GM19099 (cell line): Measurements from ENCODE around the gene DOCK9.

Source experiments
- POLR2A ChIP-seq: IDR thresholded peaks from 3 replicates; pipeline ENCODE4 v1.6.1; 2011; ENCODE audit warnings: low read depth; ENCODE audit not compliant: insufficient read length; ENCODE audit errors: extremely low read depth

DOCK9 gene

GRCh38 chr13:98951266-98951665 lies 26.6 kb downstream of the DOCK9 start:
- no peak for TF ChIP-seq POLR2A

DNA sequence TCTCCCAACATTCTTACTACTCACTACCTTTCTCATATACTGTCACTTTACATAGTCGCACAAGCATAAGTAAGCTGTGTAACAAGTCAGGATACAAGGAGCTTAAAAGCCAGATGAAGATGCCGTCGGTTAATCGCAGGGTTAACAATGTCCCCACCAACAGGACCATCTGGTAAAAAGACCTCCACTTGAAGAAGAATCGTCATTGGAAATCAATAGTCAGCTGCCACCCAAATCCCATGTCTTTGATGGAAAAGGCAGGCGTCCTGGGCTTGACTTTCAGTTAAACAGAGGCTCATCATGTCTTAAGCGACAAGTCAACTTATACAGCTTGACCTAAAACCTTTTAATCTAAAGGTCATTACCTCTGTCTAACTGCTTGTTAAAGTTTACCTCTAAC lies 27.2 kb downstream of the DOCK9 start:
- TF ChIP-seq POLR2A, result no peak

- no peak for TF ChIP-seq POLR2A
Observed at GRCh38 chr13:98947925-98948324, 29.9 kb downstream of the DOCK9 start.

DNA sequence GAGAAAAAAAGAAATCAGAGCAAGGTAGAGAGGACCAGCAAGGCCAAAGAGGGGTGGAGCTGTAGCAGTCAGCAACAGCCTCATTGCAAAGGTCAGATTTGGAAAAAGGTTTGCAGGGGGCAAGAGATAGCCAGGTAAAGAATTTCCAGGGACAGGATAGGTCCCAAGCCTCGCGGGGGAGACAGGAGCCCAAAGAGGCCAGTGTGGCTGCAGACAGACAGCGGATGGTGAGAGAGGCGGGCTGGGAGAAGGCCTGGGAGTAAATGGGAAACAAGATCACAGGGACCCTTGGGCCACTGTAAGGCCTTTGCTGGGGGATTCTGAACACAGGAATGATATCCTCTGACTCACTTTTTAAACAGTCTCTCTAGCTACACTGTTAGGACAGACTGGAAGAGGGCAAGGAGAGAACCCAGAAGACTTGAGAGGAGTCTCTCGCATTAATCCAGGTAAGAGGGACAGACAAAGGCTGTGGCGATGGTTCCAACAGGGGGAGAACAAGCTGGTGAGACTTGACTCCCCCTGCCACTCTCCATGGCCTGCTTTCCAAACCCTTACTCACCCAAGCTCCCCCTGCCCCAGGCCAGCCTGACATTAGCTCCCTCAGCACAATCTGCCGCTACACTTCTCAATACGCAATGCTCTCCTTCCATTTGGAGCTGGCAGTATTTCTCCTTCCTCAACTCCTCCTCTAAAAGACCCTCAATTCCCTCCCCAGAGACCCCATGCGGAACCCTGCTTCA lies 31.8 kb downstream of the DOCK9 start:
- no peak for TF ChIP-seq POLR2A

- no peak for TF ChIP-seq POLR2A
Observed at GRCh38 chr13:98944336-98944735, 33.5 kb downstream of the DOCK9 start.

DNA sequence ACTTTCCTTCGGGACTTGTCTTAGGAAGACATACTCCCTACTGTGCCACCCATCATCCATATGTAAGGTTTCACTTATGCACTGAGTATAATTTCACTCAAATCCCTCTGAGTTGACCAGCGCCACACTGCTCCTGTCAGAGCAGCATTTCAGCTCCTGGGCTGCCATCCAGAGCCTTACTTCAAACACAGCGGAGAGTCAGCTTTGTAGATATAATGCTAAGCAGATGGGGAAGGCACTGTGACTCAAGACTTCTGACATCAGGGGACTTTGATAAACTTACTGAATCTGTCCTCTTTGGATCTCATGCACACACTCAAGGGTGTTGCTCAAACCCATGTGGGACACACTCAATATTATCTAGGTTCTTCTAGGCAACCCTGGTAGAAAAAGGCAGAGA lies 34.9 kb downstream of the DOCK9 start:
- TF ChIP-seq POLR2A, result no peak

DNA sequence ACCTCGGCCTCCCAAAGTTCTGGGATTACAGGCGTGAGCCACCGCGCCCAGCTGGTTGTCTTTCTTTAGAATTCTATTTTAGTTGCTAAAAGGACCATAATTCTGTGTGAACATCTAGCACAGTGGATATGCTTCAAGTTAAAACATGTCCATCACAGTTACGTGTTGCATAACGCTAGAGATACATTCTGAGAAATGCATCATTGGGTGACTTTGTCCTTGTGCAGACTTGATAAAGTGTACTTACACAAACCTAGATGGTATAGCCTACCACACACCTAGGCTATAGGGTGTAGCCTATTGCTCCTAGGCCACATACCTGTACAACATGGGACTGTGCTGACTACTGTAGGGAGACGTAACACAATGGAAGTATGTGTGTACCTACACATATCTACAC lies 35.4 kb downstream of the DOCK9 start:
- no peak for TF ChIP-seq POLR2A

DNA sequence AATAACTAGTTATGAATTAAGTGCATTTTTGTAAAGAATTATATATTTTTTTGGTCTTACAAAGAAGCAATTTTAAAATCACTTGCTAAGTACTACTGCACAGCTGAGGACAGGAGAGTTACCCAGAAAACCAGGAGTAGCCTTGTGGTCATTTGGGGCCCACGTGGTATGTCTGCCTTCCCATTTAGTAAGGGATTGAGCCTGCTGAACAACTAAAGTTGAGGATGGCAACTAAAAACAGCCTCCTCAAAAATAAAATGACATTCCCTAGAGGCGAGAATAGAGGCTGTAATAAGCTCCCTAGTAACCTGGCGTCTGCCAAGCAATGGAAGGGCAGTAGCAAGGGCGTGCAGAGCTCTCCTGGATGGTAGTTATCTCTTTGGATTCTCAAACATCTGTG lies 36.3 kb downstream of the DOCK9 start:
- TF ChIP-seq POLR2A, result no peak

DNA sequence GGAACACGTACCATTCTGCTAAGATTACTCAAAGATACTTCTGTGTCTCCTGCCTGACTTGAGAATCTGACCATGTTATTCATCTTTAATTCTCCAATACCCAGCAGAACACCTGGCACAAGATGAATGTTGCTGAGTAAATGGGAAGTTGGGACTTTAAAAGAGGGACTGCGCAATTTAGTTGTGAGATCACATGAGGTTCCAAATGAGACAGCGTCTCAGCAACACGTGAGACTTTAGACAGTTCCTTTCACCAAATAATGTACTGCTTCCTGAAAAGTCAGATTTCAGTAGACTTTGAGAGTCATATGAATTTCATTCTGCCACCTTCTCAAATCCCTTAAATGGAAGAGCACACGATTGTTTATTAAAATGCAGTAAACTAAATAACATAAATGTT lies 36.7 kb downstream of the DOCK9 start:
- no peak for TF ChIP-seq POLR2A

GRCh38 chr13:98940325-98941001 lies 37.4 kb downstream of the DOCK9 start:
- no peak for TF ChIP-seq POLR2A

DNA sequence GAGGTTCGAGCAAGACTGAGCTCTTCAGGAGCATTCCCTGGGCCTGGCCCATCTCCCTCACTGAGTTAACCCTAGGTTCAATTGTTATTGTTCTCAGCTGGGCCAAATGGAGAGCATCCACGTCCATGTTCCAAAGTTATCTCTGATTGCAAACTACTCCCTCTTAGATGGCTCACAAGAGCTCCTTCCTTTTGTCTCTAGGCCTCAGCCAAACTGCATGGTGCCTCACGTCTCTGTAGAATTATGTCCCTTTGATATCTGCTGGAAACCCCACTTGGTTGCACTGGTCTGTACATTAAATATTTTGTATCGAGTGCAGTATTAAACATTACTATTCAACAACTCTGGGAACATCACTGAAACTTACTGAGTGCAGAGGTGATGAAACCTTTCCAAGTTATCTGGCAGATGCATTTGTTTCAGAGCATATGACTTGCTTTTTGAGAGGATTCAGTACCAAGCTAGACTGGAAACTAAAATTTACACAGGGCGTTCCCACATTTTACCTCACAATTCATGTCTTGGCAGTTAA lies 38.1 kb downstream of the DOCK9 start:
- TF ChIP-seq POLR2A, result no peak

DNA sequence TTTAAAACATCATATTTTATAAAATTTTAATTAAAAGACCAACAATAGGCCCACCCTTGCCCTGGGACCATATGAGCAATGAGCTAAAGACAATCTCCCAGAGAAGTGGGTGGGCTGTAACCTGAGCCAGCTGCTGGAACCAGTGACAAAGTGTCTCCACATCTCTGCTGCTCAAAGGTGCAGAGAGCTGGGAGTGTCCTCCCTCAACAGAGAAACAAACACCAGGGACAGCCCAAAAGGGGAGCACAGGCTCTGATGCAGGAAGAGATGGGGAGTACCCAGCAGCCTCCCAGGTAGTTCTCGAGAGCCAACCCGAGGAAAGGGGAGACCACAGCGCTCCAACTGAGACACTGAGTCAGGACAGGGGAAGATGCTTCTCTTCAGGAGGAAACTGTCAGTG lies 39.1 kb downstream of the DOCK9 start:
- TF ChIP-seq POLR2A, result no peak

GRCh38 chr13:98937911-98938381 lies 39.9 kb downstream of the DOCK9 start:
- TF ChIP-seq POLR2A, result no peak

GRCh38 chr13:98934243-98934642 lies 43.6 kb downstream of the DOCK9 start:
- TF ChIP-seq POLR2A, result no peak

GRCh38 chr13:98930151-98930591 lies 47.7 kb downstream of the DOCK9 start:
- TF ChIP-seq POLR2A, result no peak
